HUES6 (cell line): ENCODE results near the gene PDZK1.
"Not testable (repeated sequence)": the region's sequence is repeated elsewhere in the genome, so short reads cannot be mapped to it uniquely, and the experiment has no call there.

Source experiments
- H3K27ac ChIP-seq: 2 replicates; pipeline ENCODE4 v1.7.0; 2013; ENCODE audit warnings: low read depth, mild to moderate bottlenecking, low read length, inconsistent platforms
- H3K27me3 ChIP-seq: 2 replicates; pipeline ENCODE4 v1.6.1; 2013; ENCODE audit warnings: low read length; ENCODE audit not compliant: control insufficient read depth, insufficient read depth
- H3K36me3 ChIP-seq: 2 replicates; pipeline ENCODE4 v1.6.1; 2013; ENCODE audit warnings: low read length; ENCODE audit not compliant: control insufficient read depth, insufficient read depth
- H3K4me1 ChIP-seq: 2 replicates; pipeline ENCODE4 v1.6.1; 2013; ENCODE audit warnings: low read length; ENCODE audit not compliant: control insufficient read depth, insufficient read depth
- H3K4me3 ChIP-seq: 2 replicates; pipeline ENCODE4 v1.5.1; 2013; ENCODE audit warnings: low read depth, low read length
- H3K9ac ChIP-seq: one replicate; pipeline ENCODE4 v1.6.1; 2013; ENCODE audit warnings: mild to moderate bottlenecking, low read length
- H3K9me3 ChIP-seq: 2 replicates; pipeline ENCODE4 v1.6.1; 2013; ENCODE audit warnings: low read depth, low read length; ENCODE audit not compliant: control insufficient read depth, insufficient read depth

The PDZK1 gene

GRCh38 chr1:145641886-145642285, 65.3 kb downstream of the PDZK1 start:
- H3K36me3 ChIP-seq, H3K4me1 ChIP-seq, H3K27me3 ChIP-seq, H3K9ac ChIP-seq, H3K9me3 ChIP-seq, H3K4me3 ChIP-seq, H3K27ac ChIP-seq: not testable (repeated sequence)

GRCh38 chr1:145636237-145636636, 70.9 kb downstream of the PDZK1 start:
- H3K9me3 ChIP-seq, H3K4me1 ChIP-seq, H3K4me3 ChIP-seq, H3K36me3 ChIP-seq, H3K9ac ChIP-seq, H3K27ac ChIP-seq, H3K27me3 ChIP-seq: not testable (repeated sequence)

- H3K9me3 ChIP-seq, H3K36me3 ChIP-seq, H3K27me3 ChIP-seq, H3K4me1 ChIP-seq, H3K27ac ChIP-seq, H3K4me3 ChIP-seq, H3K9ac ChIP-seq: not testable (repeated sequence)
Observed at GRCh38 chr1:145622177-145622576, 85.0 kb downstream of the PDZK1 start.
